ENCODE data around the gene ZNF423.

- TF ChIP-seq TAF1 (IDR thresholded peaks at IDR 0.05; ENCODE audit: low read depth, low read length) = no peak
- TF ChIP-seq POLR2A (IDR thresholded peaks at IDR 0.05; ENCODE audit: low read depth, low read length) = no peak
- no peak for TF ChIP-seq POLR2AphosphoS5 (IDR thresholded peaks at IDR 0.05; ENCODE audit: low read depth, low read length)
- TF ChIP-seq SPI1 (IDR thresholded peaks at IDR 0.05; ENCODE audit: low read depth, low read length) = no peak
Measured at GRCh38 chr16:49725651-49726050, 130.3 kb downstream of the ZNF423 start.

All from GM12891 (cell line).